GM23338 (cell line): ENCODE results near the gene PAQR5. TPM values are rescaled to one million over a fixed set of nuclear protein-coding genes. Genes with fewer than 3 reads are reported as not detected.

Source experiments
- ATAC-seq: fragments of 200-7000 bp; cut with Tn5 transposase; 3 replicates; pipeline ENCODE4 v1.9.1; 2020
- DNase-seq: peaks from one replicate; pipeline ENCODE4 v3.0.0-alpha.2; 2015; ENCODE audit warnings: low spot score
- H2AFZ ChIP-seq: fragments of 200-600 bp; sonication (generic); 2 replicates; pipeline ENCODE4 v1.8.0; 2016; ENCODE audit warnings: antibody characterized with exemption, mild to moderate bottlenecking, moderate library complexity
- H3F3A ChIP-seq: fragments of 200-600 bp; sonication (generic); replicated peaks from 2 replicates; pipeline ENCODE4 v1.8.0; 2017; ENCODE audit warnings: antibody characterized with exemption, mixed run types, low read depth
- H3K27ac ChIP-seq: fragments of 200-600 bp; sonication (generic); 2 replicates; pipeline ENCODE4 v1.6.1; 2016; ENCODE audit warnings: low read depth
- H3K27me3 ChIP-seq: fragments of 200-600 bp; sonication (generic); 2 replicates; pipeline ENCODE4 v1.8.0; 2016; ENCODE audit warnings: mild to moderate bottlenecking, mixed run types, moderate library complexity; ENCODE audit not compliant: insufficient read depth
- H3K36me3 ChIP-seq: fragments of 200-600 bp; sonication (generic); 2 replicates; pipeline ENCODE4 v1.8.0; 2016; ENCODE audit warnings: mild to moderate bottlenecking; ENCODE audit not compliant: insufficient read depth
- H3K4me1 ChIP-seq: fragments of 200-600 bp; sonication (generic); 2 replicates; pipeline ENCODE4 v1.8.0; 2016; ENCODE audit warnings: mild to moderate bottlenecking, moderate library complexity; ENCODE audit not compliant: insufficient read depth
- H3K4me2 ChIP-seq: fragments of 200-600 bp; sonication (generic); 2 replicates; pipeline ENCODE4 v1.7.1; 2017; ENCODE audit warnings: mixed run types
- H3K4me3 ChIP-seq: fragments of 200-600 bp; sonication (generic); 2 replicates; pipeline ENCODE4 v1.6.1; 2016; ENCODE audit warnings: mixed run types
- H3K79me2 ChIP-seq: fragments of 200-600 bp; sonication (generic); replicated peaks from 2 replicates; pipeline ENCODE4 v1.8.0; 2017; ENCODE audit warnings: mild to moderate bottlenecking; ENCODE audit not compliant: insufficient read depth
- H3K9me2 ChIP-seq: fragments of 200-600 bp; sonication (generic); 2 replicates; pipeline ENCODE4 v1.8.0; 2017; ENCODE audit not compliant: insufficient read depth
- H4K20me1 ChIP-seq: fragments of 200-600 bp; sonication (generic); replicated peaks from 2 replicates; pipeline ENCODE4 v1.8.0; 2017; ENCODE audit warnings: mild to moderate bottlenecking; ENCODE audit not compliant: insufficient read depth
- H3K27ac Mint-ChIP-seq: 2 replicates; pipeline ENCODE4 v1.8.0; 2020; ENCODE audit warnings: inconsistent platforms, mild to moderate bottlenecking, moderate library complexity, mixed read lengths
- H3K27me3 Mint-ChIP-seq: 3 replicates; pipeline ENCODE4 v1.8.0; 2022; ENCODE audit warnings: low read depth, mild to moderate bottlenecking, moderate library complexity, mixed read lengths, inconsistent platforms; ENCODE audit not compliant: insufficient read depth, poor library complexity
- H3K36me3 Mint-ChIP-seq: 3 replicates; pipeline ENCODE4 v1.8.0; 2021; ENCODE audit warnings: low read depth, mild to moderate bottlenecking, inconsistent platforms, moderate library complexity, mixed read lengths
- H3K4me1 Mint-ChIP-seq: 3 replicates; pipeline ENCODE4 v1.8.0; 2020; ENCODE audit warnings: mild to moderate bottlenecking, inconsistent platforms, mixed read lengths
- H3K4me3 Mint-ChIP-seq: 3 replicates; pipeline ENCODE4 v1.8.0; 2021; ENCODE audit warnings: moderate library complexity, mild to moderate bottlenecking, inconsistent platforms, mixed read lengths
- H3K9me3 Mint-ChIP-seq: 3 replicates; pipeline ENCODE4 v1.8.0; 2020; ENCODE audit warnings: moderate library complexity, mild to moderate bottlenecking, inconsistent platforms, mixed read lengths
- CREB1 ChIP-seq: fragments of 250-450 bp; sonication (Bioruptor Pico); IDR thresholded peaks from 2 replicates; pipeline ENCODE4 v1.5.0; 2020; ENCODE audit warnings: low read depth, mild to moderate bottlenecking, moderate library complexity
- EZH2 ChIP-seq: fragments of 200-600 bp; sonication (generic); IDR thresholded peaks from one replicate; pipeline ENCODE4 v1.8.0; 2017; ENCODE audit warnings: antibody characterized with exemption, mild to moderate bottlenecking, low read depth; ENCODE audit not compliant: unreplicated experiment
- EZH2phosphoT487 ChIP-seq: fragments of 200-600 bp; sonication (generic); IDR thresholded peaks from one replicate; pipeline ENCODE4 v1.8.1; 2018; ENCODE audit warnings: antibody characterized with exemption; ENCODE audit not compliant: unreplicated experiment
- JUNB ChIP-seq: IDR thresholded peaks from one replicate; pipeline ENCODE4 v1.6.1; 2016; ENCODE audit warnings: antibody characterized with exemption; ENCODE audit not compliant: unreplicated experiment
- NANOG ChIP-seq: IDR thresholded peaks from 2 replicates; pipeline ENCODE4 v1.6.1; 2016; ENCODE audit warnings: antibody characterized with exemption, borderline replicate concordance
- POLR2AphosphoS5 ChIP-seq: IDR thresholded peaks from 2 replicates; pipeline ENCODE4 v1.6.1; 2016; ENCODE audit warnings: antibody characterized with exemption, low read depth
- STAT1 ChIP-seq: IDR thresholded peaks from one replicate; pipeline ENCODE4 v1.6.1; 2016; ENCODE audit warnings: antibody characterized with exemption; ENCODE audit not compliant: unreplicated experiment
- ZNF114 ChIP-seq: fragments of 250-450 bp; sonication (Bioruptor Pico); IDR thresholded peaks from 2 replicates; pipeline ENCODE4 v1.5.0; 2020; ENCODE audit warnings: mild to moderate bottlenecking, moderate library complexity
- ZNF331 ChIP-seq: fragments of 250-450 bp; sonication (Bioruptor Pico); IDR thresholded peaks from 2 replicates; pipeline ENCODE4 v1.5.0; 2020; ENCODE audit warnings: low read depth, mild to moderate bottlenecking, moderate library complexity
- polyA plus RNA-seq: library from polyadenylated mRNA; unstranded; fragments of >200 nt; fragmentation: Nextera tagmentation; extraction: Ambion mirVana; gene quantifications from 2 replicates; pipeline ENCODE4 v1.2.1, GENCODE V29; 2016
- total RNA-seq: library from RNA; depleted of rRNA; stranded (reverse); fragments of >200 nt; shearing (Covaris generic); gene quantifications from 2 replicates; pipeline ENCODE4 v1.2.3, GENCODE V29; 2014
- TF ChIP-seq, protein P1 (sequence below): IDR thresholded peaks from one replicate; pipeline ENCODE4 v1.6.1; 2018; ENCODE audit warnings: antibody characterized with exemption; ENCODE audit not compliant: unreplicated experiment
- TF ChIP-seq, protein P2 (sequence below): fragments of 250-450 bp; sonication (Bioruptor Pico); IDR thresholded peaks from 2 replicates; pipeline ENCODE4 v1.5.0; 2020; ENCODE audit warnings: mild to moderate bottlenecking, moderate library complexity
- TF ChIP-seq, protein P3 (sequence below): IDR thresholded peaks from 2 replicates; pipeline ENCODE4 v1.6.1; 2016; ENCODE audit warnings: antibody characterized with exemption
- TF ChIP-seq, protein P4 (sequence below), 2 experiments: fragments of 200-600 bp in 1 of 2; sonication (generic) in 1 of 2; conservative IDR thresholded peaks; 2 replicates each; pipeline versions ENCODE4 v1.5.1 to v1.6.1; 2016 to 2017; ENCODE audit warnings: antibody characterized with exemption in 2 of 2, low read depth in 2 of 2, mild to moderate bottlenecking in 2 of 2, moderate library complexity in 1 of 2

The PAQR5 gene
- total and polyA plus RNA-seq, 2 experiments from 2014 or later, result 8.7 to 14.5 TPM

DNA sequence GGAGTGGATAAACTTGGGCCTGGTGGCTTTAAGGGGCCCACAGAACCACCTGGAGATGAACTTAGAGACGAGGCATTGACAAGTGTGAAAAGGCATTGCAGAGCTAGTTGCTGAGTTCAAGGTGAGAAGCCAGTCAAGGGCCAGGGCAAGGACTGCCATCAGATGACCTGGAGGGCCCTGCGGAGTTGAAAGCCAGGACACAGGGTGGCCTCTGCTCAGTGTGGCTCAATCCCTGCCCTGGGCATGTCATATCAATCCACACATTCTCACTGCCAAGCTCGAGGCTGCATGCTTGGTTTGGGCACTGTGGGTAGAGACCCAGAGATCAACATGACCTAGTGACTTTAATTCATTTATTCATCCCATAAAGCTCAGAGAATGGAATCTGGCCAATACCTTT, 9.2 kb downstream of the PAQR5 start:
- H3K36me3 Mint-ChIP-seq, result peaks cover 12% of the 10 kb centered on the region
- H3K4me1 Mint-ChIP-seq, result peaks cover 20% of the 10 kb centered on the region
- Histone ChIP-seq H3F3A (no peaks in the 10 kb centered on the region), H2AFZ (no peak overlapping the region), H3K27ac (no peak overlapping the region), H3K9me2 (no peaks in the 10 kb centered on the region), H3K36me3 (0 out of 2 replicates have a peak, but pooled peaks cover 4% of the 10 kb centered on the region), H3K4me2 (no peak overlapping the region), H3K4me1 (peaks cover 6% of the 10 kb centered on the region), H3K27me3 (no peaks in the 10 kb centered on the region), H4K20me1 (peaks cover 3% of the 10 kb centered on the region; the same call in 1 of the 2 replicates), H3K79me2 (peaks cover 10% of the 10 kb centered on the region), H3K4me3 (no peak overlapping the region)
- DNase-seq, result no peak
- H3K9me3 Mint-ChIP-seq, result no peaks in the 10 kb centered on the region
- H3K27me3 Mint-ChIP-seq, result peaks cover 9% of the 10 kb centered on the region
- H3K4me3 Mint-ChIP-seq, result no peak overlapping the region
- ATAC-seq, result no peak
- no peak overlapping the region for H3K27ac Mint-ChIP-seq
- TF ChIP-seq STAT1 (no peak), JUNB (no peak), ZNF331 (no peak), ZNF114 (CRISPR knock-in tag) (no peak), NANOG (no peak), EZH2 (no peak), CREB1 (CRISPR knock-in tag) (no peak), EZH2phosphoT487 (no peak), POLR2AphosphoS5 (no peak)
- TF ChIP-seq, protein P1, sequence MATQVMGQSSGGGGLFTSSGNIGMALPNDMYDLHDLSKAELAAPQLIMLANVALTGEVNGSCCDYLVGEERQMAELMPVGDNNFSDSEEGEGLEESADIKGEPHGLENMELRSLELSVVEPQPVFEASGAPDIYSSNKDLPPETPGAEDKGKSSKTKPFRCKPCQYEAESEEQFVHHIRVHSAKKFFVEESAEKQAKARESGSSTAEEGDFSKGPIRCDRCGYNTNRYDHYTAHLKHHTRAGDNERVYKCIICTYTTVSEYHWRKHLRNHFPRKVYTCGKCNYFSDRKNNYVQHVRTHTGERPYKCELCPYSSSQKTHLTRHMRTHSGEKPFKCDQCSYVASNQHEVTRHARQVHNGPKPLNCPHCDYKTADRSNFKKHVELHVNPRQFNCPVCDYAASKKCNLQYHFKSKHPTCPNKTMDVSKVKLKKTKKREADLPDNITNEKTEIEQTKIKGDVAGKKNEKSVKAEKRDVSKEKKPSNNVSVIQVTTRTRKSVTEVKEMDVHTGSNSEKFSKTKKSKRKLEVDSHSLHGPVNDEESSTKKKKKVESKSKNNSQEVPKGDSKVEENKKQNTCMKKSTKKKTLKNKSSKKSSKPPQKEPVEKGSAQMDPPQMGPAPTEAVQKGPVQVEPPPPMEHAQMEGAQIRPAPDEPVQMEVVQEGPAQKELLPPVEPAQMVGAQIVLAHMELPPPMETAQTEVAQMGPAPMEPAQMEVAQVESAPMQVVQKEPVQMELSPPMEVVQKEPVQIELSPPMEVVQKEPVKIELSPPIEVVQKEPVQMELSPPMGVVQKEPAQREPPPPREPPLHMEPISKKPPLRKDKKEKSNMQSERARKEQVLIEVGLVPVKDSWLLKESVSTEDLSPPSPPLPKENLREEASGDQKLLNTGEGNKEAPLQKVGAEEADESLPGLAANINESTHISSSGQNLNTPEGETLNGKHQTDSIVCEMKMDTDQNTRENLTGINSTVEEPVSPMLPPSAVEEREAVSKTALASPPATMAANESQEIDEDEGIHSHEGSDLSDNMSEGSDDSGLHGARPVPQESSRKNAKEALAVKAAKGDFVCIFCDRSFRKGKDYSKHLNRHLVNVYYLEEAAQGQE, result no peak
- TF ChIP-seq, protein P2, sequence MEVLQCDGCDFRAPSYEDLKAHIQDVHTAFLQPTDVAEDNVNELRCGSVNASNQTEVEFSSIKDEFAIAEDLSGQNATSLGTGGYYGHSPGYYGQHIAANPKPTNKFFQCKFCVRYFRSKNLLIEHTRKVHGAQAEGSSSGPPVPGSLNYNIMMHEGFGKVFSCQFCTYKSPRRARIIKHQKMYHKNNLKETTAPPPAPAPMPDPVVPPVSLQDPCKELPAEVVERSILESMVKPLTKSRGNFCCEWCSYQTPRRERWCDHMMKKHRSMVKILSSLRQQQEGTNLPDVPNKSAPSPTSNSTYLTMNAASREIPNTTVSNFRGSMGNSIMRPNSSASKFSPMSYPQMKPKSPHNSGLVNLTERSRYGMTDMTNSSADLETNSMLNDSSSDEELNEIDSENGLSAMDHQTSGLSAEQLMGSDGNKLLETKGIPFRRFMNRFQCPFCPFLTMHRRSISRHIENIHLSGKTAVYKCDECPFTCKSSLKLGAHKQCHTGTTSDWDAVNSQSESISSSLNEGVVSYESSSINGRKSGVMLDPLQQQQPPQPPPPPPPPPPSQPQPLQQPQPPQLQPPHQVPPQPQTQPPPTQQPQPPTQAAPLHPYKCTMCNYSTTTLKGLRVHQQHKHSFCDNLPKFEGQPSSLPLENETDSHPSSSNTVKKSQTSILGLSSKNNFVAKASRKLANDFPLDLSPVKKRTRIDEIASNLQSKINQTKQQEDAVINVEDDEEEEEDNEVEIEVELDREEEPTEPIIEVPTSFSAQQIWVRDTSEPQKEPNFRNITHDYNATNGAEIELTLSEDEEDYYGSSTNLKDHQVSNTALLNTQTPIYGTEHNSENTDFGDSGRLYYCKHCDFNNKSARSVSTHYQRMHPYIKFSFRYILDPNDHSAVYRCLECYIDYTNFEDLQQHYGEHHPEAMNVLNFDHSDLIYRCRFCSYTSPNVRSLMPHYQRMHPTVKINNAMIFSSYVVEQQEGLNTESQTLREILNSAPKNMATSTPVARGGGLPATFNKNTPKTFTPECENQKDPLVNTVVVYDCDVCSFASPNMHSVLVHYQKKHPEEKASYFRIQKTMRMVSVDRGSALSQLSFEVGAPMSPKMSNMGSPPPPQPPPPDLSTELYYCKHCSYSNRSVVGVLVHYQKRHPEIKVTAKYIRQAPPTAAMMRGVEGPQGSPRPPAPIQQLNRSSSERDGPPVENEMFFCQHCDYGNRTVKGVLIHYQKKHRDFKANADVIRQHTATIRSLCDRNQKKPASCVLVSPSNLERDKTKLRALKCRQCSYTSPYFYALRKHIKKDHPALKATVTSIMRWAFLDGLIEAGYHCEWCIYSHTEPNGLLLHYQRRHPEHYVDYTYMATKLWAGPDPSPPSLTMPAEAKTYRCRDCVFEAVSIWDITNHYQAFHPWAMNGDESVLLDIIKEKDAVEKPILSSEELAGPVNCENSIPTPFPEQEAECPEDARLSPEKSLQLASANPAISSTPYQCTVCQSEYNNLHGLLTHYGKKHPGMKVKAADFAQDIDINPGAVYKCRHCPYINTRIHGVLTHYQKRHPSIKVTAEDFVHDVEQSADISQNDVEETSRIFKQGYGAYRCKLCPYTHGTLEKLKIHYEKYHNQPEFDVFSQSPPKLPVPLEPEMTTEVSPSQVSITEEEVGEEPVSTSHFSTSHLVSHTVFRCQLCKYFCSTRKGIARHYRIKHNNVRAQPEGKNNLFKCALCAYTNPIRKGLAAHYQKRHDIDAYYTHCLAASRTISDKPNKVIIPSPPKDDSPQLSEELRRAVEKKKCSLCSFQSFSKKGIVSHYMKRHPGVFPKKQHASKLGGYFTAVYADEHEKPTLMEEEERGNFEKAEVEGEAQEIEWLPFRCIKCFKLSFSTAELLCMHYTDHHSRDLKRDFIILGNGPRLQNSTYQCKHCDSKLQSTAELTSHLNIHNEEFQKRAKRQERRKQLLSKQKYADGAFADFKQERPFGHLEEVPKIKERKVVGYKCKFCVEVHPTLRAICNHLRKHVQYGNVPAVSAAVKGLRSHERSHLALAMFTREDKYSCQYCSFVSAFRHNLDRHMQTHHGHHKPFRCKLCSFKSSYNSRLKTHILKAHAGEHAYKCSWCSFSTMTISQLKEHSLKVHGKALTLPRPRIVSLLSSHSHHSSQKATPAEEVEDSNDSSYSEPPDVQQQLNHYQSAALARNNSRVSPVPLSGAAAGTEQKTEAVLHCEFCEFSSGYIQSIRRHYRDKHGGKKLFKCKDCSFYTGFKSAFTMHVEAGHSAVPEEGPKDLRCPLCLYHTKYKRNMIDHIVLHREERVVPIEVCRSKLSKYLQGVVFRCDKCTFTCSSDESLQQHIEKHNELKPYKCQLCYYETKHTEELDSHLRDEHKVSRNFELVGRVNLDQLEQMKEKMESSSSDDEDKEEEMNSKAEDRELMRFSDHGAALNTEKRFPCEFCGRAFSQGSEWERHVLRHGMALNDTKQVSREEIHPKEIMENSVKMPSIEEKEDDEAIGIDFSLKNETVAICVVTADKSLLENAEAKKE (CRISPR knock-in tag), result no peak
- TF ChIP-seq, protein P3, sequence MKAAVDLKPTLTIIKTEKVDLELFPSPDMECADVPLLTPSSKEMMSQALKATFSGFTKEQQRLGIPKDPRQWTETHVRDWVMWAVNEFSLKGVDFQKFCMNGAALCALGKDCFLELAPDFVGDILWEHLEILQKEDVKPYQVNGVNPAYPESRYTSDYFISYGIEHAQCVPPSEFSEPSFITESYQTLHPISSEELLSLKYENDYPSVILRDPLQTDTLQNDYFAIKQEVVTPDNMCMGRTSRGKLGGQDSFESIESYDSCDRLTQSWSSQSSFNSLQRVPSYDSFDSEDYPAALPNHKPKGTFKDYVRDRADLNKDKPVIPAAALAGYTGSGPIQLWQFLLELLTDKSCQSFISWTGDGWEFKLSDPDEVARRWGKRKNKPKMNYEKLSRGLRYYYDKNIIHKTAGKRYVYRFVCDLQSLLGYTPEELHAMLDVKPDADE, result no peak
- TF ChIP-seq, protein P4, sequence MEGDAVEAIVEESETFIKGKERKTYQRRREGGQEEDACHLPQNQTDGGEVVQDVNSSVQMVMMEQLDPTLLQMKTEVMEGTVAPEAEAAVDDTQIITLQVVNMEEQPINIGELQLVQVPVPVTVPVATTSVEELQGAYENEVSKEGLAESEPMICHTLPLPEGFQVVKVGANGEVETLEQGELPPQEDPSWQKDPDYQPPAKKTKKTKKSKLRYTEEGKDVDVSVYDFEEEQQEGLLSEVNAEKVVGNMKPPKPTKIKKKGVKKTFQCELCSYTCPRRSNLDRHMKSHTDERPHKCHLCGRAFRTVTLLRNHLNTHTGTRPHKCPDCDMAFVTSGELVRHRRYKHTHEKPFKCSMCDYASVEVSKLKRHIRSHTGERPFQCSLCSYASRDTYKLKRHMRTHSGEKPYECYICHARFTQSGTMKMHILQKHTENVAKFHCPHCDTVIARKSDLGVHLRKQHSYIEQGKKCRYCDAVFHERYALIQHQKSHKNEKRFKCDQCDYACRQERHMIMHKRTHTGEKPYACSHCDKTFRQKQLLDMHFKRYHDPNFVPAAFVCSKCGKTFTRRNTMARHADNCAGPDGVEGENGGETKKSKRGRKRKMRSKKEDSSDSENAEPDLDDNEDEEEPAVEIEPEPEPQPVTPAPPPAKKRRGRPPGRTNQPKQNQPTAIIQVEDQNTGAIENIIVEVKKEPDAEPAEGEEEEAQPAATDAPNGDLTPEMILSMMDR (conservative IDR thresholded peaks at IDR 0.05; ENCODE audit: low read depth in 2 of 2), result no peak
